Nephron (organoid): ENCODE measurements around the gene EGLN3.
"Not testable (repeated sequence)": the region's sequence is repeated elsewhere in the genome, so short reads cannot be mapped to it uniquely, and the experiment has no call there.

Source experiments
- H3K27ac Mint-ChIP-seq, 3 experiments: 2 replicates each; pipeline ENCODE4 v1.8.0; 2020; ENCODE audit warnings: mixed read lengths in 3 of 3, mild to moderate bottlenecking in 2 of 3, moderate library complexity in 1 of 3
- H3K27me3 Mint-ChIP-seq: 2 replicates; pipeline ENCODE4 v1.8.0; 2021; ENCODE audit warnings: low read depth, mild to moderate bottlenecking, moderate library complexity, mixed read lengths
- H3K36me3 Mint-ChIP-seq: 2 replicates; pipeline ENCODE4 v1.8.0; 2020; ENCODE audit warnings: low read depth, mixed read lengths
- H3K4me1 Mint-ChIP-seq: 2 replicates; pipeline ENCODE4 v1.8.0; 2020; ENCODE audit warnings: mixed read lengths
- H3K4me3 Mint-ChIP-seq, 3 experiments: 2 replicates each; pipeline ENCODE4 v1.8.0; 2020; ENCODE audit warnings: mild to moderate bottlenecking in 3 of 3, mixed read lengths in 3 of 3, moderate library complexity in 2 of 3
- H3K9me3 Mint-ChIP-seq: 2 replicates; pipeline ENCODE4 v1.8.0; 2020; ENCODE audit warnings: mixed read lengths
- TF ChIP-seq, protein P1 (sequence below), 3 experiments: fragments of 200-600 bp; sonication (generic); IDR thresholded peaks; one replicate each; pipeline ENCODE4 v1.5.0; 2021; ENCODE audit warnings: antibody characterized with exemption in 3 of 3; ENCODE audit not compliant: unreplicated experiment in 3 of 3

Gene EGLN3

GRCh38 chr14:33966276-33966675 lies 15.4 kb upstream of the EGLN3 start:
- Mint-ChIP-seq H3K27ac (peak overlapping the region in 1 of 3 experiments; percentile 2), H3K4me3 (no peak overlapping the region), H3K9me3 (peaks cover 18% of the 10 kb centered on the region), H3K36me3 (peaks cover 10% of the 10 kb centered on the region), H3K27me3 (peaks cover 5% of the 10 kb centered on the region), H3K4me1 (peaks cover 27% of the 10 kb centered on the region)
- TF ChIP-seq, protein P1, sequence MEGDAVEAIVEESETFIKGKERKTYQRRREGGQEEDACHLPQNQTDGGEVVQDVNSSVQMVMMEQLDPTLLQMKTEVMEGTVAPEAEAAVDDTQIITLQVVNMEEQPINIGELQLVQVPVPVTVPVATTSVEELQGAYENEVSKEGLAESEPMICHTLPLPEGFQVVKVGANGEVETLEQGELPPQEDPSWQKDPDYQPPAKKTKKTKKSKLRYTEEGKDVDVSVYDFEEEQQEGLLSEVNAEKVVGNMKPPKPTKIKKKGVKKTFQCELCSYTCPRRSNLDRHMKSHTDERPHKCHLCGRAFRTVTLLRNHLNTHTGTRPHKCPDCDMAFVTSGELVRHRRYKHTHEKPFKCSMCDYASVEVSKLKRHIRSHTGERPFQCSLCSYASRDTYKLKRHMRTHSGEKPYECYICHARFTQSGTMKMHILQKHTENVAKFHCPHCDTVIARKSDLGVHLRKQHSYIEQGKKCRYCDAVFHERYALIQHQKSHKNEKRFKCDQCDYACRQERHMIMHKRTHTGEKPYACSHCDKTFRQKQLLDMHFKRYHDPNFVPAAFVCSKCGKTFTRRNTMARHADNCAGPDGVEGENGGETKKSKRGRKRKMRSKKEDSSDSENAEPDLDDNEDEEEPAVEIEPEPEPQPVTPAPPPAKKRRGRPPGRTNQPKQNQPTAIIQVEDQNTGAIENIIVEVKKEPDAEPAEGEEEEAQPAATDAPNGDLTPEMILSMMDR (IDR thresholded peaks at IDR 0.05; ENCODE audit: unreplicated experiment in 3 of 3), result no peak

- TF ChIP-seq, protein P1 (IDR thresholded peaks at IDR 0.05; ENCODE audit: unreplicated experiment in 3 of 3), result no peak
- Mint-ChIP-seq H3K36me3 (peaks cover 1% of the 10 kb centered on the region), H3K4me1 (peaks cover 32% of the 10 kb centered on the region), H3K9me3 (peaks cover 10% of the 10 kb centered on the region), H3K4me3 (no peak overlapping the region), H3K27ac (no peak overlapping the region), H3K27me3 (peaks cover 5% of the 10 kb centered on the region)
Measured at GRCh38 chr14:33964599-33965317, 13.9 kb upstream of the EGLN3 start.

GRCh38 chr14:33963892-33964291 lies 13.0 kb upstream of the EGLN3 start:
- Mint-ChIP-seq H3K4me1 (peaks cover 35% of the 10 kb centered on the region), H3K27me3 (peaks cover 5% of the 10 kb centered on the region), H3K4me3 (no peak overlapping the region), H3K27ac (no peak overlapping the region), H3K36me3 (no peaks in the 10 kb centered on the region), H3K9me3 (peaks cover 6% of the 10 kb centered on the region)
- TF ChIP-seq, protein P1 (IDR thresholded peaks at IDR 0.05; ENCODE audit: unreplicated experiment in 3 of 3), result no peak

- not testable (repeated sequence) for H3K4me3 Mint-ChIP-seq, H3K36me3 Mint-ChIP-seq, H3K27me3 Mint-ChIP-seq, H3K9me3 Mint-ChIP-seq
- Mint-ChIP-seq H3K4me1 (peaks cover 31% of the 10 kb centered on the region), H3K27ac (peak overlapping the region in 2 of 3 experiments; percentile 30 to 38)
Measured at GRCh38 chr14:33962466-33962865, 11.6 kb upstream of the EGLN3 start.

GRCh38 chr14:33962016-33962415 lies 11.1 kb upstream of the EGLN3 start:
- H3K4me1 Mint-ChIP-seq, result peaks cover 31% of the 10 kb centered on the region
- peak overlapping the region in 2 of 3 experiments; percentile 30 to 38 for H3K27ac Mint-ChIP-seq
- H3K36me3 Mint-ChIP-seq, result no peaks in the 10 kb centered on the region
- H3K4me3 Mint-ChIP-seq, result no peak overlapping the region
- TF ChIP-seq, protein P1 (IDR thresholded peaks at IDR 0.05; ENCODE audit: unreplicated experiment in 3 of 3), result no peak
- peaks cover 4% of the 10 kb centered on the region for H3K9me3 Mint-ChIP-seq
- peaks cover 5% of the 10 kb centered on the region for H3K27me3 Mint-ChIP-seq

DNA sequence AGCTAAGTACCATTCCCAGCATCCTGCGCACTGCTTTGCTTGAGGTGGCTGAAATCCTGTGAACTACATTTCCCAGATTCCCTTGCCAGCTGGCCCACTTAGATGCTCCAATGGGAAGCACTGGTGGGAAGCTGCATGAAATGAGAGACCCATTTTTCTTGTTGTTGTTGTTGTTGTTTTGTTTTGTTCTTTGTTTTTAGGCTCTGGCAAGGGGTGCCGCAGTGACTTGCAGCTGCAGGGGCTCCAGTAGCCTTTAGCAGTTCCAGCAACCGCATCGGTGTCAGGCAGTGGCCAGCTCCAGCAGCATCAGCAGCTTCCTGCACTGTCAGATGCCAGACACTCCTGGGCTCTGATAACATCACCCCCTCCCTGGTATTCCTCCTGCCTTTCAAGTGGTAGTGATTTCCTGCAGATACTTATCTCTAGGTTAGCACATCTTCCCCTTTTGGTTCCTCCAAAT lies 8.8 kb upstream of the EGLN3 start:
- no peak overlapping the region for H3K4me3 Mint-ChIP-seq
- H3K9me3 Mint-ChIP-seq, result peaks cover 4% of the 10 kb centered on the region
- peaks cover 5% of the 10 kb centered on the region for H3K27me3 Mint-ChIP-seq
- TF ChIP-seq, protein P1 (IDR thresholded peaks at IDR 0.05; ENCODE audit: unreplicated experiment in 3 of 3), result no peak
- no peaks in the 10 kb centered on the region for H3K36me3 Mint-ChIP-seq
- H3K27ac Mint-ChIP-seq, result no peak overlapping the region
- peaks cover 36% of the 10 kb centered on the region for H3K4me1 Mint-ChIP-seq
